HFFc6 (cell line): ENCODE data around the gene PAM16. TPM values are rescaled to one million over a fixed set of nuclear protein-coding genes. Genes with fewer than 3 reads are reported as not detected.

ENCODE experiments used
- DNase-seq: peaks from one replicate; pipeline ENCODE4 v3.0.0-alpha.2; 2018
- H3K27ac Mint-ChIP-seq: 2 replicates; pipeline ENCODE4 v1.8.0; 2020; ENCODE audit warnings: mild to moderate bottlenecking, mixed read lengths
- H3K27me3 Mint-ChIP-seq: 2 replicates; pipeline ENCODE4 v1.8.0; 2021; ENCODE audit warnings: mild to moderate bottlenecking, moderate library complexity, mixed read lengths; ENCODE audit not compliant: insufficient read depth
- H3K36me3 Mint-ChIP-seq: 2 replicates; pipeline ENCODE4 v1.8.0; 2021; ENCODE audit warnings: low read depth, mixed read lengths
- H3K4me1 Mint-ChIP-seq: 2 replicates; pipeline ENCODE4 v1.8.0; 2020; ENCODE audit warnings: low read depth, mixed read lengths
- H3K4me3 Mint-ChIP-seq: 2 replicates; pipeline ENCODE4 v1.8.0; 2020; ENCODE audit warnings: mild to moderate bottlenecking, moderate library complexity, mixed read lengths
- H3K9me3 Mint-ChIP-seq: 2 replicates; pipeline ENCODE4 v1.8.0; 2020; ENCODE audit warnings: mild to moderate bottlenecking, mixed read lengths
- CTCF ChIP-seq: fragments of 200-600 bp; sonication (generic); IDR thresholded peaks from 2 replicates; pipeline ENCODE4 v1.5.0; 2021; ENCODE audit warnings: antibody characterized with exemption, mild to moderate bottlenecking
- total RNA-seq, 6 experiments: library from RNA; stranded (reverse); fragmentation: NEBNext Ultra II Directional; extraction: Animal tissue kit (Norgen Biotek cat#: 25700); gene quantifications; 2 replicates in 1 of 6; 3 replicates in 5 of 6; pipeline ENCODE4 v1.2.3, GENCODE V29; 2021

The PAM16 gene
- total RNA-seq, 6 experiments from 2014 or later, result 44.9 to 50.8 (median 46.1) TPM

GRCh38 chr16:4373909-4374742, 23.0 kb upstream of the PAM16 start:
- H3K27ac Mint-ChIP-seq, result peak overlapping the region; percentile 98
- peaks cover 8% of the 10 kb centered on the region for H3K27me3 Mint-ChIP-seq
- H3K9me3 Mint-ChIP-seq, result no peaks in the 10 kb centered on the region
- H3K4me1 Mint-ChIP-seq, result peaks cover 65% of the 10 kb centered on the region
- peak overlapping the region; percentile 93 for H3K4me3 Mint-ChIP-seq
- DNase-seq, result peak; percentile 98
- no peak for TF ChIP-seq CTCF
- no peaks in the 10 kb centered on the region; the same call in 1 of the 2 replicates for H3K36me3 Mint-ChIP-seq

- H3K9me3 Mint-ChIP-seq, result no peaks in the 10 kb centered on the region
- TF ChIP-seq CTCF, result no peak
- H3K27me3 Mint-ChIP-seq, result peaks cover 5% of the 10 kb centered on the region; the same call in 1 of the 2 replicates
- H3K36me3 Mint-ChIP-seq, result no peaks in the 10 kb centered on the region; the same call in 1 of the 2 replicates
- H3K27ac Mint-ChIP-seq, result peak overlapping the region; percentile 98
- peaks cover 70% of the 10 kb centered on the region for H3K4me1 Mint-ChIP-seq
- peak overlapping the region; percentile 93 for H3K4me3 Mint-ChIP-seq
- DNase-seq, result no peak
Observed at GRCh38 chr16:4373356-4373908, 22.3 kb upstream of the PAM16 start.

- H3K4me1 Mint-ChIP-seq, result peaks cover 64% of the 10 kb centered on the region
- peak; percentile 80 for DNase-seq
- no peak for TF ChIP-seq CTCF
- H3K27ac Mint-ChIP-seq, result peak overlapping the region; percentile 98
- peaks cover 5% of the 10 kb centered on the region for H3K27me3 Mint-ChIP-seq
- H3K9me3 Mint-ChIP-seq, result no peaks in the 10 kb centered on the region
- H3K4me3 Mint-ChIP-seq, result peak overlapping the region; percentile 93
- no peaks in the 10 kb centered on the region for H3K36me3 Mint-ChIP-seq
Observed at GRCh38 chr16:4372578-4373355, 21.6 kb upstream of the PAM16 start.

GRCh38 chr16:4372001-4372577, 21.0 kb upstream of the PAM16 start:
- 0 out of 2 replicates have a peak, but pooled peaks have one; percentile 12 for TF ChIP-seq CTCF
- Mint-ChIP-seq H3K4me1 (peaks cover 63% of the 10 kb centered on the region), H3K27ac (peak overlapping the region; percentile 98), H3K36me3 (no peaks in the 10 kb centered on the region), H3K9me3 (no peaks in the 10 kb centered on the region), H3K27me3 (peaks cover 5% of the 10 kb centered on the region), H3K4me3 (peak overlapping the region; percentile 93)
- no peak for DNase-seq

- Mint-ChIP-seq H3K36me3 (no peaks in the 10 kb centered on the region), H3K4me1 (peaks cover 57% of the 10 kb centered on the region), H3K27me3 (peaks cover 5% of the 10 kb centered on the region), H3K9me3 (no peaks in the 10 kb centered on the region), H3K4me3 (peak within 1 kb of the TSS; percentile 93), H3K27ac (peak within 1 kb of the TSS; percentile 98)
- no peak for TF ChIP-seq CTCF
- DNase-seq, result peak; percentile 77
Observed at GRCh38 chr16:4371357-4372000, 20.4 kb upstream of the PAM16 start, which contains the start of gene VASN. Gene VASN, plus strand, starts transcription at chr16:4371848. Its CDS starts 9,030 bp downstream, at chr16:4380878.
